Erythroblast (primary cell): Measurements from ENCODE around the gene AUTS2.

Source experiments
- GATA1 ChIP-seq: IDR thresholded peaks from 2 replicates; pipeline ENCODE4 v1.6.1; 2011; ENCODE audit warnings: low read depth, mild to moderate bottlenecking, control low read depth, low read length, moderate library complexity
- POLR2A ChIP-seq: IDR thresholded peaks from 2 replicates; pipeline ENCODE4 v1.6.1; 2011; ENCODE audit warnings: mild to moderate bottlenecking, low read length

- no peak for TF ChIP-seq POLR2A
- TF ChIP-seq GATA1: no peak
Observed at GRCh38 chr7:70696201-70696754, 1098.0 kb downstream of the AUTS2 start.
